ENCODE measurements around the gene LRRC73.

- TF ChIP-seq, protein P1, sequence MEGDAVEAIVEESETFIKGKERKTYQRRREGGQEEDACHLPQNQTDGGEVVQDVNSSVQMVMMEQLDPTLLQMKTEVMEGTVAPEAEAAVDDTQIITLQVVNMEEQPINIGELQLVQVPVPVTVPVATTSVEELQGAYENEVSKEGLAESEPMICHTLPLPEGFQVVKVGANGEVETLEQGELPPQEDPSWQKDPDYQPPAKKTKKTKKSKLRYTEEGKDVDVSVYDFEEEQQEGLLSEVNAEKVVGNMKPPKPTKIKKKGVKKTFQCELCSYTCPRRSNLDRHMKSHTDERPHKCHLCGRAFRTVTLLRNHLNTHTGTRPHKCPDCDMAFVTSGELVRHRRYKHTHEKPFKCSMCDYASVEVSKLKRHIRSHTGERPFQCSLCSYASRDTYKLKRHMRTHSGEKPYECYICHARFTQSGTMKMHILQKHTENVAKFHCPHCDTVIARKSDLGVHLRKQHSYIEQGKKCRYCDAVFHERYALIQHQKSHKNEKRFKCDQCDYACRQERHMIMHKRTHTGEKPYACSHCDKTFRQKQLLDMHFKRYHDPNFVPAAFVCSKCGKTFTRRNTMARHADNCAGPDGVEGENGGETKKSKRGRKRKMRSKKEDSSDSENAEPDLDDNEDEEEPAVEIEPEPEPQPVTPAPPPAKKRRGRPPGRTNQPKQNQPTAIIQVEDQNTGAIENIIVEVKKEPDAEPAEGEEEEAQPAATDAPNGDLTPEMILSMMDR (IDR thresholded peaks at IDR 0.05; ENCODE audit: low read depth, low read length), result no peak
- TF ChIP-seq POLR2A (IDR thresholded peaks at IDR 0.05; ENCODE audit: extremely low read depth, insufficient read length), result no peak
- TF ChIP-seq, protein P2, sequence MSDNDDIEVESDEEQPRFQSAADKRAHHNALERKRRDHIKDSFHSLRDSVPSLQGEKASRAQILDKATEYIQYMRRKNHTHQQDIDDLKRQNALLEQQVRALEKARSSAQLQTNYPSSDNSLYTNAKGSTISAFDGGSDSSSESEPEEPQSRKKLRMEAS (IDR thresholded peaks at IDR 0.05; ENCODE audit: low read depth, low read length), result no peak
Measured at GRCh38 chr6:43502666-43503065, 7.5 kb downstream of the LRRC73 start.
